GM18508 (cell line): Measurements from ENCODE around the gene SV2A.
"Not testable (repeated sequence)": the region's sequence is repeated elsewhere in the genome, so short reads cannot be mapped to it uniquely, and the experiment has no call there.

Experiments
- ATAC-seq: cut with Tn5 transposase; IDR thresholded peaks from one replicate; pipeline ENCODE4 v1.9.1; 2021; ENCODE audit warnings: moderate number of reproducible peaks; ENCODE audit not compliant: insufficient read depth, unreplicated experiment

The SV2A gene

DNA sequence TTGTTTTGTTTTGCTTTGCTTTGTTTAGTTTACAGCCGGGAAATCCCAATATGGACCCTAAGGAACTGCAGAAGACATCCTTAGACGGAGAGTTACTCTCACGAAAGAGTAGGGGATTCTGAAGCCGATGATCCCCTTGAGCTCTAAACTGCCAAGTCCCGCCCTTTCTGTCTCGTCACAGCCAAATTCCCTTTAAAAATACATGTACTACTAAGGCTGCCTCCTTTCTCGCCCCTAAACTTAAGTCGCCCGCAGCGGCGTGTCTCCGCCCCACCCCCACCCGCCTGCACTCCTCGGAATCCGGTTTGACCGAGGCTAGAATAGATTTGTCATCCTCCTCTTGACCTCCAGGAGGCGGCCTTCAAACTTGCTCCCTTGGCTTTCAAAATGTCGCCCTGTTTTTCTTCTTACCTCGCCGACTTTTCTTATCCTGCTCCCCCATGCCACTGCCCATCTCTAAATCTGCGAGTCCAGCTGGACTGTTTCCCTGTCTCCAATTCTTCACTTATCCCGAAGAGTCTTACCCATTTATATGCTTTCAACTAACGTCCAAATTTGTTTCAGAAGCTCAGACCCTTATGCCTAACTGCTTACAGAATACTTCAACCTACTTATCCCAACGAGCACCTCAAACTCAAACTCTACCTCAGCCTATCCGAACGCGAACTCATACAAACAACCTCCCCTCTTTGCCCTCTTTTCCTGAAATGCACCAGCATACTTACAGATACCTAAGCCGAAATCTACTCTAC is 29.2 kb downstream of the SV2A start:
- ATAC-seq, result peak; percentile 12

- ATAC-seq, result peak; percentile 29
Observed at GRCh38 chr1:149887456-149888246, 30.0 kb downstream of the SV2A start.

DNA sequence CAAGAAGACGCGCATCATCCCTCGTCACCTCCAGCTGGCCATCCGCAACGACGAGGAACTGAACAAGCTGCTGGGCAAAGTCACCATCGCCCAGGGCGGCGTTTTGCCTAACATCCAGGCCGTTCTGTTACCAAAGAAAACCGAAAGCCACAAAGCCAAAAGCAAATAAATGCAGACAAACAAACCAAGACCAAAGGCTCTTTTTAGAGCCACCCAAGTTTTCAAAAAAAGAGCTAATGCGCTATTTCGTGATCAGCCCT is 30.5 kb downstream of the SV2A start:
- ATAC-seq, result not testable (repeated sequence)

GRCh38 chr1:149886396-149887195 is 31.0 kb downstream of the SV2A start:
- peak; percentile 49 for ATAC-seq

DNA sequence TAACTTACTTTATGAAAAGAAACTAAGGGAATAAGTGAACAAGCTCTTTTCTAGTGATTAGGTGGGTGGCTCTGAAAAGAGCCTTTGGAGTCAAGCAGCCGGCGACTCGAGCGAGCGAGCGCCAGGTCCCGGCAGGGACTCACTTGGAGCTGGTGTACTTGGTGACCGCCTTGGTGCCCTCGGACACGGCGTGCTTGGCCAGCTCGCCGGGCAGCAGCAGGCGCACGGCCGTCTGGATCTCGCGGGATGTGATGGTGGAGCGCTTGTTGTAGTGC is 31.6 kb downstream of the SV2A start:
- ATAC-seq, result not testable (repeated sequence)

- ATAC-seq, result no peak
Observed at GRCh38 chr1:149885339-149886120, 32.1 kb downstream of the SV2A start.

DNA sequence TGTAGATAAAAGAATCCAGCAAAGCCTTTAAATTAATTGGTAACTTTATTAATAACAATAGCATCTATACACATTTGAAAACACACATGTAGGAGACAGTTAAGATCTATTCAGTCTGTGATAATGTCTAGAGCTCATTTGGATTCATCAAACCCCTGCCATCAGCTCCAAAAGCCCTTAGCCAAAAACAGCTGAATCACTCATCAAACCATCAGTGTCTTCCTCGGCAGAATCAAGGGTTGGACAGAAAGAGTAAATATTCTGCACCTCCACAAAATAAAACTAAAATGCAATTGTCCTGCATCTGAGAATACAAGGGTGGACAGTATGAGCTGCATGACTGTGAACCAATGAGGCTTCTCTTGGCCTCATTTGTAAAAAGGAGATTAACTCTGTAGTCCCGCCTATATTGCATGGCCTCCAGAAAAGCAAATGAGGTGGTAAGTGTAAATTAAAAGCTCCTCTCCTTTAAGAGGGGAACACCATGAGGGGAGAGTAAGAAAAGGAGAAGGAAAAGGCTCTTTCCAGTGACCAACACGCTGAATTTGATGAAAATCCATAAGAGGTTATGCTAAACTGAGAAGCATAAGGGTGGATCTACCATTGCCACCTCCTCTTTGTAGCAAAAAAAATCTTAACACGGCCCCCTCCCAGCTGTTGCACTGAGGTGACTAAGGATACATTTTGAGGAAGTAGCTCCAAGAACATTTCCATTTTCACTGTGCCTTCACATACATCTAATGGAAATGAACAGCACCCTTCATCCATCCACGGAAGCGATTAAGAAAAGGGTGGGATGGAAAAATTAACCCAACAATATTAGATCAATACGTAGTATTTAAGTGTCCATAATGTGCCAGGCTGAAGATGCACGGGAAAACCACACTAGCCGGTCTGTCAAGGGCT is 33.0 kb downstream of the SV2A start:
- no peak for ATAC-seq

- no peak for ATAC-seq
Observed at GRCh38 chr1:149883598-149884247, 33.9 kb downstream of the SV2A start.

DNA sequence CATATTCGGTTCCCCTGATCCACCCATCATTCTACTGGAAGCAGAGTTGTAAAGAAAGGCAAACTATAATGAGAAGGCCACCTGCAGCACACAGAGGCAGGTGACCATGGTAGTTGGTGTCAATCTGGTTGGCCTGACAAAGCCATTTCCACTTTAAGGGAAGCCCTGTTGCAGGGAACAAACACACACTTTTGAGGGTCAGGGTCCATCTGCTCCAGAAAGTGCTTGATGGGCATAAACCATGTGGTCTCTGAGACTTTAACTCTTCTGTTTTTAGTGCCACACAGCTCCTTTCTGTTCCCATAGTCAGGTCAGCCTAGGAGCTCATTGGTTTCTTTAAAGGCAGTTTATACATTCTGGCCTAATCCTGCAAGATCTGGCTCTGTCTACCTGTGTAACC is 35.8 kb downstream of the SV2A start:
- no peak for ATAC-seq

- no peak for ATAC-seq
Observed at GRCh38 chr1:149879556-149879955, 38.1 kb downstream of the SV2A start.

DNA sequence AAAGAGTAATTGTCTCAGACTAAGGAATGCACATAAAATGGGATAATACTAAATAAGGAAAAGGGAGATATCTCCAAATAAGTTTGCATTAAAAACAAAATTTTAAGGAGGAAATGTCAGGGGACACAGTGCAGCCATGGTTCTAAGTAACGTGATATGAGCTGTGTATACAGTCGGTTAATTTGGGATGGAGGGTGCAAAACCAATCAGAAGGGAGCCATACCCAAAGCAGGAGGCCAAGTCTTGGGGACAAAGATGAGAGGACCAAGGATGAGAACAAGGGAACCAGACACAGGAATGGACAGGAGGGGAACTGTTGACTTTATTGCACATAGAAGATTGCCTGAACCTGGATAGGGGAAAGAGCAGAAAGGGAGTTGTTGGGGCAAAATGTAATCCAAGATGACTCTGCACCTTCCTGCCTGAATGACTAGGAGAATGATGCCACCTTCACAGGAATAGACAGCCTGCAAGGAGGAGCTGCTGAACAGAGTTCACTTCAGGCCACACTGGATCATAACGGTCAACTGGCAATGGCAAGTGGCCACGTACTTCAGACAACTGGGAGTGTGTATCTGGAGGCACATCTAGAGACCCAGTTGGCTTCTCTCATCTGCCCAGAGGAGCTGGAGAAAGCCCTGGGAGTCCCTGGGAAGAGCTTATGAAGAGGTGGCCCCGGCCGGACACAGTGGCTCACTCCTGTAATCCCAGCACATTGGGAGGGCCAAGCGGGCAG is 40.3 kb downstream of the SV2A start:
- ATAC-seq, result no peak

DNA sequence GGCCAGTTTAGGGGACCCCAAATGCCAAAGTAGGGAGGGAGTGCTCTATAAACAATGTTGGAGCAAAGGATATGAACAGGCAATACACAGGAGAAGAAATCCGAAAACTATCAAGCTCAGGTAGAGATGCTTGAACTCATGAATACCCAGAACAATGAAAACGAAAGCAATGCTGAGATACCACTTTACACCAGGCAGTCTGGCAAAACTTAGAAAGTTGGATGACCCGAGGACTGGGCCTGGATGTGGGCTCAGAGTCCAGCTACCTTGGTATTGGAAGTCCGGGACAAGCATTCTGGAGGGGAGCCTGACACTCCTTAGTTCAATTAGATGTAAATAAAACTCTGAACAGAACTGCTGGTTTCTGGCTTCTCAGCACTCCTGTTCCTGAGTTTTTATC is 44.6 kb downstream of the SV2A start:
- not testable (repeated sequence) for ATAC-seq

- not testable (repeated sequence) for ATAC-seq
Observed at GRCh38 chr1:149866887-149867286, 50.8 kb downstream of the SV2A start.

GRCh38 chr1:149861497-149862054 is 56.1 kb downstream of the SV2A start:
- ATAC-seq, result not testable (repeated sequence)

- not testable (repeated sequence) for ATAC-seq
Observed at GRCh38 chr1:149860684-149861496, 56.8 kb downstream of the SV2A start.

DNA sequence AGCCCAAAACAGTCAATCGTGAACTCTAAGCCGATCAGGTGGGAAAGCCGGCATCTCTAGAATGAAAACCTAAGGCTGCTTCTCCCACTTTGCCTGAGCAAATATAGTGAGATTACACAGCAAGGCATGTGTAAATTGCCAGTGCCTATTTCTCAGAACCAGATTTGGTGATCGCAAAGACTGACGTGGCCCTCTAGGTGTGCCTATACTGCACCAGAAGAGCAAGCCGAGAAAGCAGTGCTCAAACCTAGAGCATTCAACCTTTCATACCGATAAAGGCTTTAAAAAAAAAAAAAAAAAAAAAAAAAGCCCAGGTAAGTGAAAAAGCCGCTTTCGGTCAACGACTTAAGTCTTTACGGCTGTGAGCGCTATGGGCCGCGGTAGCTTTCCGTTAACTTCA is 57.4 kb downstream of the SV2A start:
- not testable (repeated sequence) for ATAC-seq
